Body of pancreas (tissue), 4 donors: ENCODE measurements around the gene MYLK4.

Source experiments
- CTCF ChIP-seq, 7 experiments: fragments of 450-650 bp in 4 of 7; fragments of 200-600 bp in 3 of 7; sonication (generic) in 3 of 7; IDR thresholded peaks; one replicate each; pipeline ENCODE4 v1.5.1; 2016 to 2019; ENCODE audit warnings: antibody characterized with exemption in 7 of 7
- POLR2A ChIP-seq, 3 donors: fragments of 450-650 bp; IDR thresholded peaks; one replicate each; pipeline ENCODE4 v1.6.1; 2016; ENCODE audit warnings: antibody characterized with exemption in 3 of 3, mild to moderate bottlenecking in 2 of 3

GRCh38 chr6:2795162-2795561, 44.4 kb upstream of the MYLK4 start:
- no peak for TF ChIP-seq POLR2A (IDR thresholded peaks at IDR 0.05)
- TF ChIP-seq CTCF (IDR thresholded peaks at IDR 0.05), result no peak
